Endodermal cell (in vitro differentiated cells): ENCODE results near the gene CSTF3. TPM values are rescaled to one million over a fixed set of nuclear protein-coding genes. Genes with fewer than 3 reads are reported as not detected.
"Not testable (repeated sequence)": the region's sequence is repeated elsewhere in the genome, so short reads cannot be mapped to it uniquely, and the experiment has no call there.

Source experiments
- DNase-seq: peaks from one replicate; pipeline ENCODE4 v3.0.0-alpha.2; 2017
- H3K27ac ChIP-seq: 2 replicates; pipeline ENCODE4 v1.5.1; 2013; ENCODE audit warnings: mild to moderate bottlenecking, low read depth, low read length, moderate library complexity
- H3K27me3 ChIP-seq: 2 replicates; pipeline ENCODE4 v1.6.1; 2013; ENCODE audit warnings: mild to moderate bottlenecking, low read length, moderate library complexity; ENCODE audit not compliant: insufficient read depth, control insufficient read depth, poor library complexity, severe bottlenecking
- H3K36me3 ChIP-seq: 2 replicates; pipeline ENCODE4 v1.7.0; 2013; ENCODE audit warnings: mild to moderate bottlenecking, low read length, moderate library complexity; ENCODE audit not compliant: control insufficient read depth, insufficient read depth
- H3K4me1 ChIP-seq: one replicate; pipeline ENCODE4 v1.7.0; 2013; ENCODE audit warnings: low read length; ENCODE audit not compliant: control insufficient read depth, insufficient read depth
- H3K4me3 ChIP-seq: 2 replicates; pipeline ENCODE4 v1.5.1; 2013; ENCODE audit warnings: mild to moderate bottlenecking, low read length, moderate library complexity
- H3K9ac ChIP-seq: 2 replicates; pipeline ENCODE4 v1.6.1; 2013; ENCODE audit warnings: mild to moderate bottlenecking, low read length, moderate library complexity; ENCODE audit not compliant: poor library complexity, severe bottlenecking; ENCODE audit errors: extremely low read depth
- H3K9me3 ChIP-seq: 2 replicates; pipeline ENCODE4 v1.6.1; 2013; ENCODE audit warnings: mild to moderate bottlenecking, low read length, moderate library complexity; ENCODE audit not compliant: control insufficient read depth
- H3K27ac Mint-ChIP-seq: 2 replicates; pipeline ENCODE4 v1.8.0; 2020; ENCODE audit warnings: mixed read lengths
- H3K27me3 Mint-ChIP-seq: 2 replicates; pipeline ENCODE4 v1.8.0; 2021; ENCODE audit warnings: mild to moderate bottlenecking, mixed read lengths; ENCODE audit not compliant: insufficient read depth
- H3K36me3 Mint-ChIP-seq: 2 replicates; pipeline ENCODE4 v1.8.0; 2020; ENCODE audit warnings: low read depth, mixed read lengths
- H3K4me1 Mint-ChIP-seq: 2 replicates; pipeline ENCODE4 v1.8.0; 2020; ENCODE audit warnings: mixed read lengths
- H3K4me3 Mint-ChIP-seq: 2 replicates; pipeline ENCODE4 v1.8.0; 2020; ENCODE audit warnings: mild to moderate bottlenecking, moderate library complexity, mixed read lengths
- H3K9me3 Mint-ChIP-seq: 2 replicates; pipeline ENCODE4 v1.8.0; 2020; ENCODE audit warnings: mild to moderate bottlenecking, mixed read lengths
- WGBS, 2 experiments: methylation state at CpG; one replicate each; pipeline versions ENCODE4 v1.1.5 to v1.1.7; 2013; ENCODE audit warnings: missing lambda C conversion rate in 2 of 2, mixed read lengths in 1 of 2; ENCODE audit not compliant: insufficient coverage in 1 of 2, insufficient read length in 1 of 2; 5-methylcytosine and 5-hydroxymethylcytosine counted together
- total RNA-seq, 2 donors: library from RNA; stranded (reverse); fragmentation: NEBNext Ultra II Directional in 1 of 2; extraction: Animal tissue kit (Norgen Biotek cat#: 25700) in 1 of 2; gene quantifications; 2 replicates in 1 of 2; 3 replicates in 1 of 2; pipeline ENCODE4 v1.2.1, GENCODE V29; 2021
- TF ChIP-seq, protein P1 (sequence below): fragments of 200-600 bp; sonication (generic); conservative IDR thresholded peaks from 2 replicates; pipeline ENCODE4 v1.5.0; 2021; ENCODE audit warnings: antibody characterized with exemption, mild to moderate bottlenecking

CSTF3 gene
- total RNA-seq, 2 donors from 2014 or later = 59.3 to 72.1 TPM

DNA sequence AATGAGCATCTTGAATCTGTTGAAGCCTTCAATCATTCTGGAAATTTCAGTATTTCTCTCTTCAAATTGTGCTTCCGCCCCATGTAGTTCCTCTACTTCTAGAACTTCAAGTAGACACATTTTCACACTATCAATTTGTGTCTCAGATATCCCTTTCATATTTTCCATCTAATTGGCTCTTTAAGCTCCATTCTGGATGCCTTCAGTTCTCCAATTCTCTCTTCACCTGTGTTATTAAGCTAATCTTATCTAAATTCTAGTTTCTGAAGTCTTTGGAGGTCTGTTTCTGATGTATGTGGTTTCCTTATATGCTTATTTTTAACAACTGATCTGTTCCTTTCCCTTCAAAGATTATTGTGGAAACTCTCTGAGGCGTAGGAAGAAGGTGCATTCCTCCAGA lies 36.3 kb downstream of the CSTF3 start:
- Histone ChIP-seq H3K9me3 (peaks cover 9% of the 10 kb centered on the region), H3K27me3 (no peaks in the 10 kb centered on the region), H3K4me3 (no peak overlapping the region), H3K27ac (no peak overlapping the region), H3K9ac (no peak overlapping the region), H3K4me1 (no peaks in the 10 kb centered on the region), H3K36me3 (peaks cover 28% of the 10 kb centered on the region)
- DNase-seq = no peak
- peaks cover 27% of the 10 kb centered on the region for H3K36me3 Mint-ChIP-seq
- WGBS, 2 experiments = 99 to 100% methylated on average over 1 to 2 of the region's 2 CpGs
- H3K27ac Mint-ChIP-seq = no peak overlapping the region
- no peaks in the 10 kb centered on the region for H3K27me3 Mint-ChIP-seq
- no peaks in the 10 kb centered on the region for H3K4me1 Mint-ChIP-seq
- TF ChIP-seq, protein P1, sequence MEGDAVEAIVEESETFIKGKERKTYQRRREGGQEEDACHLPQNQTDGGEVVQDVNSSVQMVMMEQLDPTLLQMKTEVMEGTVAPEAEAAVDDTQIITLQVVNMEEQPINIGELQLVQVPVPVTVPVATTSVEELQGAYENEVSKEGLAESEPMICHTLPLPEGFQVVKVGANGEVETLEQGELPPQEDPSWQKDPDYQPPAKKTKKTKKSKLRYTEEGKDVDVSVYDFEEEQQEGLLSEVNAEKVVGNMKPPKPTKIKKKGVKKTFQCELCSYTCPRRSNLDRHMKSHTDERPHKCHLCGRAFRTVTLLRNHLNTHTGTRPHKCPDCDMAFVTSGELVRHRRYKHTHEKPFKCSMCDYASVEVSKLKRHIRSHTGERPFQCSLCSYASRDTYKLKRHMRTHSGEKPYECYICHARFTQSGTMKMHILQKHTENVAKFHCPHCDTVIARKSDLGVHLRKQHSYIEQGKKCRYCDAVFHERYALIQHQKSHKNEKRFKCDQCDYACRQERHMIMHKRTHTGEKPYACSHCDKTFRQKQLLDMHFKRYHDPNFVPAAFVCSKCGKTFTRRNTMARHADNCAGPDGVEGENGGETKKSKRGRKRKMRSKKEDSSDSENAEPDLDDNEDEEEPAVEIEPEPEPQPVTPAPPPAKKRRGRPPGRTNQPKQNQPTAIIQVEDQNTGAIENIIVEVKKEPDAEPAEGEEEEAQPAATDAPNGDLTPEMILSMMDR = no peak
- H3K4me3 Mint-ChIP-seq = no peak overlapping the region
- H3K9me3 Mint-ChIP-seq = no peaks in the 10 kb centered on the region

GRCh38 chr11:33122696-33123095 lies 38.6 kb downstream of the CSTF3 start:
- H3K36me3 Mint-ChIP-seq = peaks cover 21% of the 10 kb centered on the region
- not testable (repeated sequence) for DNase-seq, H3K9ac ChIP-seq, H3K27me3 Mint-ChIP-seq, H3K27ac ChIP-seq, H3K4me3 Mint-ChIP-seq, H3K27me3 ChIP-seq, H3K9me3 Mint-ChIP-seq, H3K4me3 ChIP-seq, H3K4me1 Mint-ChIP-seq, H3K4me1 ChIP-seq, H3K9me3 ChIP-seq
- peak overlapping the region; percentile 30 for H3K27ac Mint-ChIP-seq
- WGBS, 2 experiments = 71% methylated on average over 1 of the region's 1 CpG; no CpG with 5 or more reads in 1 of the 2 experiments
- peaks cover 23% of the 10 kb centered on the region for H3K36me3 ChIP-seq

DNA sequence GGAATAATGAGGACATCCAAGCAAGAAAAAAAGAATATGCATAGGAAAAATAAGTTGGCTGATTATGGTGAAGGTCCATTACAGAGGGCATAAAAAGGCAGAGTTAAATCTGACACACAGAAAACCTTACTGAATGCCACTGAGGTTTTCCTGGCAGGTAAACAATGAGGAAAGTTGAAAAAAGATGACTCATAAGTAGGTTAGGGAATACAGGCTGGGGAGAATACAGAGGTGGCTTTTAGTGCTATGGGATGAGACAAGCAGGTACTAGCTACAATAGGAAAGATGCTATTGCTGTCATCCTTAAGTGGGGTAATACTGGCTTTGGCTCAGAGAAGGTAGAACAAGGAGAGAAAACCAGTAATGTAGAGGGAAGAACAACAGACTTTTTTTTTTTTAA lies 44.7 kb downstream of the CSTF3 start:
- H3K27me3 ChIP-seq = no peaks in the 10 kb centered on the region
- TF ChIP-seq, protein P1 = no peak
- no peak overlapping the region for H3K27ac Mint-ChIP-seq
- no peaks in the 10 kb centered on the region for H3K36me3 ChIP-seq
- H3K9ac ChIP-seq = no peak overlapping the region
- H3K4me1 Mint-ChIP-seq = no peaks in the 10 kb centered on the region
- no peak overlapping the region for H3K27ac ChIP-seq
- H3K4me3 ChIP-seq = no peak overlapping the region
- H3K36me3 Mint-ChIP-seq = peaks cover 7% of the 10 kb centered on the region
- DNase-seq = no peak
- H3K9me3 ChIP-seq = no peaks in the 10 kb centered on the region
- no peak overlapping the region for H3K4me3 Mint-ChIP-seq
- H3K27me3 Mint-ChIP-seq = no peaks in the 10 kb centered on the region
- H3K9me3 Mint-ChIP-seq = no peaks in the 10 kb centered on the region
- no peaks in the 10 kb centered on the region for H3K4me1 ChIP-seq

DNA sequence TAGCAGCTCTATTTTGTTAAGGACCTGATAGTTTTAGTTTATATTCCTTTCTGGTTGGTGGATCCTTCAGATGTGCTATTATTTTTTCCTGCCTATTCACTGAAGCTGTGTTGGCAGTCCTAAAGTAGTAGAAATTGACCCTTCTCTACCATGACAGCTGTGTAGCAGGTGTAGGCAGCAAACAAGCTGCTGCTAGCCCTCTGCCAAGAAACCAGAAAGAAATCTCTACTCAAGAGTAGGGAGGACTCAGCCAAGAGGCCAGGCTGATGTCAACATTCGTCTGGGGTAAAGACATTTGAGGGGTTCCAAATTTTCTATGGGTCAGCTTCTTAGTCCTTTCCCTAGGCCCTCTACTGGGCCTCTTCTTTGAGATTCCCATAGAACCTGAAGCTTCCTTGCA lies 51.2 kb downstream of the CSTF3 start:
- DNase-seq = no peak
- Mint-ChIP-seq H3K27ac (no peak overlapping the region), H3K4me3 (no peak overlapping the region), H3K4me1 (no peaks in the 10 kb centered on the region), H3K27me3 (no peaks in the 10 kb centered on the region), H3K36me3 (peaks cover 28% of the 10 kb centered on the region), H3K9me3 (no peaks in the 10 kb centered on the region)
- H3K9me3 ChIP-seq = peaks cover 4% of the 10 kb centered on the region
- no peak overlapping the region for H3K9ac ChIP-seq
- H3K27ac ChIP-seq = no peak overlapping the region
- H3K4me3 ChIP-seq = no peak overlapping the region
- 80 to 94% methylated on average over 1 of the region's 1 CpG for WGBS, 2 experiments
- no peaks in the 10 kb centered on the region for H3K27me3 ChIP-seq
- no peaks in the 10 kb centered on the region for H3K4me1 ChIP-seq
- peaks cover 30% of the 10 kb centered on the region for H3K36me3 ChIP-seq
- TF ChIP-seq, protein P1 = no peak
